ENCODE measurements around the gene SLC6A15.

DNA sequence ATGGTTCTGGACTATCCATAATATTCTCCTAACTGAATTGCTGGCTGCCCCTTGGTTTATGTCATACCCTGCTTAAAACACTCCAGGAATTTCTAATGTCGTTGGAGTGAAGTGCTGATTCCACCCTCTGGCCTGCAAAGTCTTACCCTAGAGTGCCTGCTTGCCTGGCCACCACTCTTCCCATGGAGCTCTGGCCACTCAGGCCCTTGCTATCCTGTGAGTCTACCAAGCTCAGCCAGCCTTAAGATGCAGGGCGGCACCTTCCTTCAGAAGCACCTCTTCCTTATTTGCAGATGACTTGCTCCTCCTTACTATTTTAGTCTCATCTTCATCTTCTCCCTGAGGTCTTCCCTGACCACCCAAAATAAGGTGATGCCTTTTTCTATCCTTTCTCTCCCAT, 35.3 kb downstream of the SLC6A15 start:
- TF ChIP-seq POLR2A (IDR thresholded peaks at IDR 0.05) = no peak
- TF ChIP-seq, protein P1, sequence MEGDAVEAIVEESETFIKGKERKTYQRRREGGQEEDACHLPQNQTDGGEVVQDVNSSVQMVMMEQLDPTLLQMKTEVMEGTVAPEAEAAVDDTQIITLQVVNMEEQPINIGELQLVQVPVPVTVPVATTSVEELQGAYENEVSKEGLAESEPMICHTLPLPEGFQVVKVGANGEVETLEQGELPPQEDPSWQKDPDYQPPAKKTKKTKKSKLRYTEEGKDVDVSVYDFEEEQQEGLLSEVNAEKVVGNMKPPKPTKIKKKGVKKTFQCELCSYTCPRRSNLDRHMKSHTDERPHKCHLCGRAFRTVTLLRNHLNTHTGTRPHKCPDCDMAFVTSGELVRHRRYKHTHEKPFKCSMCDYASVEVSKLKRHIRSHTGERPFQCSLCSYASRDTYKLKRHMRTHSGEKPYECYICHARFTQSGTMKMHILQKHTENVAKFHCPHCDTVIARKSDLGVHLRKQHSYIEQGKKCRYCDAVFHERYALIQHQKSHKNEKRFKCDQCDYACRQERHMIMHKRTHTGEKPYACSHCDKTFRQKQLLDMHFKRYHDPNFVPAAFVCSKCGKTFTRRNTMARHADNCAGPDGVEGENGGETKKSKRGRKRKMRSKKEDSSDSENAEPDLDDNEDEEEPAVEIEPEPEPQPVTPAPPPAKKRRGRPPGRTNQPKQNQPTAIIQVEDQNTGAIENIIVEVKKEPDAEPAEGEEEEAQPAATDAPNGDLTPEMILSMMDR (IDR thresholded peaks at IDR 0.05) = no peak

Data from esophagus squamous epithelium (tissue), 4 donors.